GM23338 (cell line): ENCODE data around the gene TAS2R31. TPM values are rescaled to one million over a fixed set of nuclear protein-coding genes. Genes with fewer than 3 reads are reported as not detected.
"Not testable (repeated sequence)": the region's sequence is repeated elsewhere in the genome, so short reads cannot be mapped to it uniquely, and the experiment has no call there.

Source experiments
- ATAC-seq: fragments of 200-7000 bp; cut with Tn5 transposase; 3 replicates; pipeline ENCODE4 v1.9.1; 2020
- DNase-seq: peaks from one replicate; pipeline ENCODE4 v3.0.0-alpha.2; 2015; ENCODE audit warnings: low spot score
- H2AFZ ChIP-seq: fragments of 200-600 bp; sonication (generic); 2 replicates; pipeline ENCODE4 v1.8.0; 2016; ENCODE audit warnings: antibody characterized with exemption, mild to moderate bottlenecking, moderate library complexity
- H3F3A ChIP-seq: fragments of 200-600 bp; sonication (generic); replicated peaks from 2 replicates; pipeline ENCODE4 v1.8.0; 2017; ENCODE audit warnings: antibody characterized with exemption, mixed run types, low read depth
- H3K27ac ChIP-seq: fragments of 200-600 bp; sonication (generic); 2 replicates; pipeline ENCODE4 v1.6.1; 2016; ENCODE audit warnings: low read depth
- H3K27me3 ChIP-seq: fragments of 200-600 bp; sonication (generic); 2 replicates; pipeline ENCODE4 v1.8.0; 2016; ENCODE audit warnings: mild to moderate bottlenecking, mixed run types, moderate library complexity; ENCODE audit not compliant: insufficient read depth
- H3K36me3 ChIP-seq: fragments of 200-600 bp; sonication (generic); 2 replicates; pipeline ENCODE4 v1.8.0; 2016; ENCODE audit warnings: mild to moderate bottlenecking; ENCODE audit not compliant: insufficient read depth
- H3K4me1 ChIP-seq: fragments of 200-600 bp; sonication (generic); 2 replicates; pipeline ENCODE4 v1.8.0; 2016; ENCODE audit warnings: mild to moderate bottlenecking, moderate library complexity; ENCODE audit not compliant: insufficient read depth
- H3K4me2 ChIP-seq: fragments of 200-600 bp; sonication (generic); 2 replicates; pipeline ENCODE4 v1.7.1; 2017; ENCODE audit warnings: mixed run types
- H3K4me3 ChIP-seq: fragments of 200-600 bp; sonication (generic); 2 replicates; pipeline ENCODE4 v1.6.1; 2016; ENCODE audit warnings: mixed run types
- H3K79me2 ChIP-seq: fragments of 200-600 bp; sonication (generic); replicated peaks from 2 replicates; pipeline ENCODE4 v1.8.0; 2017; ENCODE audit warnings: mild to moderate bottlenecking; ENCODE audit not compliant: insufficient read depth
- H3K9me2 ChIP-seq: fragments of 200-600 bp; sonication (generic); 2 replicates; pipeline ENCODE4 v1.8.0; 2017; ENCODE audit not compliant: insufficient read depth
- H4K20me1 ChIP-seq: fragments of 200-600 bp; sonication (generic); replicated peaks from 2 replicates; pipeline ENCODE4 v1.8.0; 2017; ENCODE audit warnings: mild to moderate bottlenecking; ENCODE audit not compliant: insufficient read depth
- H3K27ac Mint-ChIP-seq: 2 replicates; pipeline ENCODE4 v1.8.0; 2020; ENCODE audit warnings: inconsistent platforms, mild to moderate bottlenecking, moderate library complexity, mixed read lengths
- H3K27me3 Mint-ChIP-seq: 3 replicates; pipeline ENCODE4 v1.8.0; 2022; ENCODE audit warnings: low read depth, mild to moderate bottlenecking, moderate library complexity, mixed read lengths, inconsistent platforms; ENCODE audit not compliant: insufficient read depth, poor library complexity
- H3K36me3 Mint-ChIP-seq: 3 replicates; pipeline ENCODE4 v1.8.0; 2021; ENCODE audit warnings: low read depth, mild to moderate bottlenecking, inconsistent platforms, moderate library complexity, mixed read lengths
- H3K4me1 Mint-ChIP-seq: 3 replicates; pipeline ENCODE4 v1.8.0; 2020; ENCODE audit warnings: mild to moderate bottlenecking, inconsistent platforms, mixed read lengths
- H3K4me3 Mint-ChIP-seq: 3 replicates; pipeline ENCODE4 v1.8.0; 2021; ENCODE audit warnings: moderate library complexity, mild to moderate bottlenecking, inconsistent platforms, mixed read lengths
- H3K9me3 Mint-ChIP-seq: 3 replicates; pipeline ENCODE4 v1.8.0; 2020; ENCODE audit warnings: moderate library complexity, mild to moderate bottlenecking, inconsistent platforms, mixed read lengths
- JUNB ChIP-seq: IDR thresholded peaks from one replicate; pipeline ENCODE4 v1.6.1; 2016; ENCODE audit warnings: antibody characterized with exemption; ENCODE audit not compliant: unreplicated experiment
- POLR2AphosphoS5 ChIP-seq: IDR thresholded peaks from 2 replicates; pipeline ENCODE4 v1.6.1; 2016; ENCODE audit warnings: antibody characterized with exemption, low read depth
- STAT1 ChIP-seq: IDR thresholded peaks from one replicate; pipeline ENCODE4 v1.6.1; 2016; ENCODE audit warnings: antibody characterized with exemption; ENCODE audit not compliant: unreplicated experiment
- ZNF114 ChIP-seq: fragments of 250-450 bp; sonication (Bioruptor Pico); IDR thresholded peaks from 2 replicates; pipeline ENCODE4 v1.5.0; 2020; ENCODE audit warnings: mild to moderate bottlenecking, moderate library complexity
- ZNF331 ChIP-seq: fragments of 250-450 bp; sonication (Bioruptor Pico); IDR thresholded peaks from 2 replicates; pipeline ENCODE4 v1.5.0; 2020; ENCODE audit warnings: low read depth, mild to moderate bottlenecking, moderate library complexity
- polyA plus RNA-seq: library from polyadenylated mRNA; unstranded; fragments of >200 nt; fragmentation: Nextera tagmentation; extraction: Ambion mirVana; gene quantifications from 2 replicates; pipeline ENCODE4 v1.2.1, GENCODE V29; 2016
- total RNA-seq: library from RNA; depleted of rRNA; stranded (reverse); fragments of >200 nt; shearing (Covaris generic); gene quantifications from 2 replicates; pipeline ENCODE4 v1.2.3, GENCODE V29; 2014
- TF ChIP-seq, protein P1 (sequence below): IDR thresholded peaks from 2 replicates; pipeline ENCODE4 v1.6.1; 2016; ENCODE audit warnings: antibody characterized with exemption
- TF ChIP-seq, protein P2 (sequence below), 2 experiments: fragments of 200-600 bp in 1 of 2; sonication (generic) in 1 of 2; conservative IDR thresholded peaks; 2 replicates each; pipeline versions ENCODE4 v1.5.1 to v1.6.1; 2016 to 2017; ENCODE audit warnings: antibody characterized with exemption in 2 of 2, low read depth in 2 of 2, mild to moderate bottlenecking in 2 of 2, moderate library complexity in 1 of 2

TAS2R31 gene
- total and polyA plus RNA-seq, 2 experiments from 2014 or later: 12.9 TPM; not detected in 1

DNA sequence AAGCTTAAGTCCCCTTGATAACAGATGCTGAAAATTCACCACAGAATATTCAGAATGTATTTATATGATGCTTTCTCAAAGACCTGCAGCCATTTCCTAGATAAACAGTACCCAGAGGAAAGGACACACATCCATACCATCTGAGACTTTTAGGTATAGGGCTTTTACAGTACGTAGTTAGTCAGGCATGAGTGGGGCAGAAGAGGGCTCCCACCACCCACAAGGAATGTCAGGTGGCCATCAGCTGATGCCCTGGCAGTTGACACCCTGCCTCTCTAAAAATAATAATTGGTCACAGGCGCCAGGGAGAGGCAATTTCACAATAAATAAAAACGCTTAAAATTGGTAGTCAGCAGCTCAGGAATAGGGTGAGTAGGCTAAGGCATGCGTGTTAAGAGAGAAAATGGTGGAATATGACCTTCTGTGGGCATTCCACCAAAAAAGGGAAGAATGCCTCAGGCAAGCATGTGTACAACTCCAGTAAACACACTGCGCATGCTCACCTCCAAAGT is 38.7 kb upstream of the TAS2R31 start (continued):
- no peak for TF ChIP-seq STAT1

DNA sequence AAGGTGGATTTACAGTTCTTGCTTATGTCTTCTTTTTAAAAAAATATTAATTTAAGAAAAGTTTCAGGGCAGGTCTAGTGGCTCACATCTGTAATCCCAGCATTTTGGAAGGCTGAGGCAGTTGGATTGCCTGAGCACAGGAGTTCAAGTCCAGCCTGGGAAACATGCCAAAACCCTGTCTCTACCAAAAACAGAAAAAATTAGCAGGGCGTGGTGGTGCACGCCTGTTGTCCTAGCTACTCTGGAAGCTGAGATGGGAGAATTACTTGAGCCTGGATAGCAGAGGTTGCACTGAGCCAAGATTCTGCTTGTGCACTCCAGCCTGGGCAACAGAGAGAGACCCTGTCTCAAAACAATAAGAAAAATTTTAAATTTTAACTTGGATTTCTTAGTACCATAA is 36.3 kb upstream of the TAS2R31 start:
- Mint-ChIP-seq H3K27me3 (peaks cover 1% of the 10 kb centered on the region), H3K4me1 (peaks cover 14% of the 10 kb centered on the region; the same call in 2 of the 3 replicates), H3K9me3 (no peaks in the 10 kb centered on the region; the same call in 2 of the 3 replicates), H3K4me3 (no peak overlapping the region), H3K27ac (no peak overlapping the region), H3K36me3 (0 out of 3 replicates have a peak, but pooled peaks cover 3% of the 10 kb centered on the region)
- Histone ChIP-seq H3K4me2 (no peak overlapping the region), H3K27me3 (no peaks in the 10 kb centered on the region), H4K20me1 (peaks cover 8% of the 10 kb centered on the region), H3K27ac (no peak overlapping the region), H2AFZ (no peak overlapping the region), H3K36me3 (no peaks in the 10 kb centered on the region), H3K9me2 (no peaks in the 10 kb centered on the region), H3K79me2 (peaks cover 7% of the 10 kb centered on the region; the same call in 1 of the 2 replicates), H3K4me1 (no peaks in the 10 kb centered on the region), H3K4me3 (no peak overlapping the region), H3F3A (no peaks in the 10 kb centered on the region)
- DNase-seq: no peak
- ATAC-seq: no peak
- TF ChIP-seq ZNF331: no peak
- no peak for TF ChIP-seq JUNB
- TF ChIP-seq ZNF114 (CRISPR knock-in tag): no peak
- TF ChIP-seq, protein P1, sequence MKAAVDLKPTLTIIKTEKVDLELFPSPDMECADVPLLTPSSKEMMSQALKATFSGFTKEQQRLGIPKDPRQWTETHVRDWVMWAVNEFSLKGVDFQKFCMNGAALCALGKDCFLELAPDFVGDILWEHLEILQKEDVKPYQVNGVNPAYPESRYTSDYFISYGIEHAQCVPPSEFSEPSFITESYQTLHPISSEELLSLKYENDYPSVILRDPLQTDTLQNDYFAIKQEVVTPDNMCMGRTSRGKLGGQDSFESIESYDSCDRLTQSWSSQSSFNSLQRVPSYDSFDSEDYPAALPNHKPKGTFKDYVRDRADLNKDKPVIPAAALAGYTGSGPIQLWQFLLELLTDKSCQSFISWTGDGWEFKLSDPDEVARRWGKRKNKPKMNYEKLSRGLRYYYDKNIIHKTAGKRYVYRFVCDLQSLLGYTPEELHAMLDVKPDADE: no peak
- TF ChIP-seq POLR2AphosphoS5: no peak
- TF ChIP-seq, protein P2, sequence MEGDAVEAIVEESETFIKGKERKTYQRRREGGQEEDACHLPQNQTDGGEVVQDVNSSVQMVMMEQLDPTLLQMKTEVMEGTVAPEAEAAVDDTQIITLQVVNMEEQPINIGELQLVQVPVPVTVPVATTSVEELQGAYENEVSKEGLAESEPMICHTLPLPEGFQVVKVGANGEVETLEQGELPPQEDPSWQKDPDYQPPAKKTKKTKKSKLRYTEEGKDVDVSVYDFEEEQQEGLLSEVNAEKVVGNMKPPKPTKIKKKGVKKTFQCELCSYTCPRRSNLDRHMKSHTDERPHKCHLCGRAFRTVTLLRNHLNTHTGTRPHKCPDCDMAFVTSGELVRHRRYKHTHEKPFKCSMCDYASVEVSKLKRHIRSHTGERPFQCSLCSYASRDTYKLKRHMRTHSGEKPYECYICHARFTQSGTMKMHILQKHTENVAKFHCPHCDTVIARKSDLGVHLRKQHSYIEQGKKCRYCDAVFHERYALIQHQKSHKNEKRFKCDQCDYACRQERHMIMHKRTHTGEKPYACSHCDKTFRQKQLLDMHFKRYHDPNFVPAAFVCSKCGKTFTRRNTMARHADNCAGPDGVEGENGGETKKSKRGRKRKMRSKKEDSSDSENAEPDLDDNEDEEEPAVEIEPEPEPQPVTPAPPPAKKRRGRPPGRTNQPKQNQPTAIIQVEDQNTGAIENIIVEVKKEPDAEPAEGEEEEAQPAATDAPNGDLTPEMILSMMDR (conservative IDR thresholded peaks at IDR 0.05; ENCODE audit: low read depth in 2 of 2): no peak

DNA sequence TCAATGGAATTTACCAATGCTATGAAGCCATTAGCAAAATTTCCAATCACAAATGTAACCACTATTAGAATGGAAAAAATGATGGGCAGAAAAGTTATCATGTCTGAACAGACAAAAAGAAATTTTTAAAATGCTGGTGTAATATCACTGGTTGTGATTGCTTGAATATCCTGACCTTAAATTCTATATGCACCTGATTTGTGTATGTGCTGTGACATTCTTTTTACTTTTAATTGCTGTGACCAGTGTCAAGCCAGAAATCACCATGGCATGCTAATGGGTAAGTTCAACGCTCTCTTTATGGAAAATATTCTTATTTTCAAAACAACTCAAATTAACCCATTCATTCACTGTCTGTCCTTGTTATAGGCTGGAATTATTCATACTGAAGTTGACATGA is 31.0 kb upstream of the TAS2R31 start, which contains the start of gene TAS2R46:
TAS2R46 (minus strand) TSS at position 101 of the 400 bp plus-strand sequence; CDS start at position 101, 0 bp downstream.
- not testable (repeated sequence) for H3K4me2 ChIP-seq, H3F3A ChIP-seq, H2AFZ ChIP-seq, H3K27ac Mint-ChIP-seq, H3K27me3 ChIP-seq, H3K27ac ChIP-seq, H3K36me3 Mint-ChIP-seq, DNase-seq, H3K4me1 ChIP-seq, H3K79me2 ChIP-seq, H3K36me3 ChIP-seq, H3K4me1 Mint-ChIP-seq, H3K9me3 Mint-ChIP-seq, ATAC-seq, H3K27me3 Mint-ChIP-seq, H4K20me1 ChIP-seq, H3K9me2 ChIP-seq, H3K4me3 Mint-ChIP-seq, H3K4me3 ChIP-seq
